KOPT-K1 (cell line): Measurements from ENCODE around the gene TAF11L12.
"Not testable (repeated sequence)": the region's sequence is repeated elsewhere in the genome, so short reads cannot be mapped to it uniquely, and the experiment has no call there.

Experiments used
- H3K27ac ChIP-seq: fragments of 200-600 bp; sonication (generic); 2 replicates; pipeline ENCODE4 v1.5.1; 2016; ENCODE audit warnings: antibody characterized with exemption, mild to moderate bottlenecking, low read depth, low read length; ENCODE audit not compliant: poor library complexity, severe bottlenecking
- H3K36me3 ChIP-seq: fragments of 200-600 bp; sonication (generic); 2 replicates; pipeline ENCODE4 v1.5.1; 2017; ENCODE audit warnings: antibody characterized with exemption, mild to moderate bottlenecking, low read length, moderate library complexity; ENCODE audit not compliant: insufficient read depth
- H3K9me3 ChIP-seq: fragments of 200-600 bp; sonication (generic); 2 replicates; pipeline ENCODE4 v1.5.1; 2017; ENCODE audit warnings: antibody characterized with exemption, low read length, mild to moderate bottlenecking; ENCODE audit not compliant: insufficient read depth, poor library complexity, severe bottlenecking

Gene TAF11L12

DNA sequence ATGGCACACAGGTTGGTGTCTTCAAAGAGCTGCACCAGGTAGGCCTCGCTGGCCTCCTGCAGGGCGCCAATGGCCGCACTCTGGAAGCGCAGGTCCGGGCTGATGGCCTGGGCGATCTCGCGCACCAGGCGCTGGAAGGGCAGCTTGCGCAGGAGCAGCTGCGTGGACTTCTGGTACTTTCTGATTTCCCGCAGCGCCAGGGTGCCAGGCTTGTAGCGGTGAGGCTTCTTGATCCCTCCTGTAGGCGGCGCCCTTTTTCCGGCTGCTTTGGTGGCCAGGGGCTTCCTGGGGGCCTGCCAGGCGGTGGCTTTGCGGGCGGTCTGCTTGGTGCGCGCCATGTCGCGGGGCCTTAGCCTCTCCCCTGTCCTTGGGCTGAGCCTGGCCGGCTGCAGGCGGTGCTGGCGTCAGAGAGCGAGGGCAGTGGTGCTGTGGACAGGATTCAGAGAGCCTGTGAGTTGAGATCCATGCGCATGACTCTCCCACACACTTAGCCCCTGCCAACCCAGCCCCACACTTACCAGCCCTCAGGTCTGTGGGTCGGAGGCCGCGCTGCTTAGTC, 45.1 kb downstream of the TAF11L12 start:
- H3K27ac ChIP-seq, H3K36me3 ChIP-seq, H3K9me3 ChIP-seq: not testable (repeated sequence)

DNA sequence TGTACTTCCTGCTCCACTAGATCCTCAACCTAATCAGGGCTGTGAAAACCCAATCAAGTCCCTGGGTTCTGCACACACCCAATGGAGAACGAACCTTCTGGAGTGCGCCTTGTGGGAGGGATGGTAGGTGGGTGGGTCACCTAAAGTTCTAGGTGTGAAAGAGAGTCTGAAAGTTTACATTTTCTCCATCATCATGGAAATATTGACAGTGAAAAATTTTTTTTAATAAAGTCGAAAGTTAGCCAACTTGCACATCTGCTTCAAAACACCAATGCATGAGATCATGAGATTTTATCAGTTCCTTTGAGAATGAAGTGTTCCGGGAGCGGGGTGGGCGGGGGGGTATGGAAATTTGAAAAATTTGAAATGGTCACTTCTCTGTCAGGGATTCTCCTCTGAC, 45.7 kb downstream of the TAF11L12 start:
- H3K27ac ChIP-seq, result no peak overlapping the region
- no peaks in the 10 kb centered on the region for H3K9me3 ChIP-seq
- H3K36me3 ChIP-seq, result no peaks in the 10 kb centered on the region
